ENCODE results near the gene FILIP1L.

The FILIP1L gene

GRCh38 chr3:99825004-99825640 is 289.2 kb downstream of the FILIP1L start:
- in situ Hi-C loops (cut with MboI; ENCODE audit: low sequenced_read_pairs) = loop anchor here (25.0 kb wide), 2 partner anchors 237 to 762 kb away; no protein-coding TSS in a partner anchor

DNA sequence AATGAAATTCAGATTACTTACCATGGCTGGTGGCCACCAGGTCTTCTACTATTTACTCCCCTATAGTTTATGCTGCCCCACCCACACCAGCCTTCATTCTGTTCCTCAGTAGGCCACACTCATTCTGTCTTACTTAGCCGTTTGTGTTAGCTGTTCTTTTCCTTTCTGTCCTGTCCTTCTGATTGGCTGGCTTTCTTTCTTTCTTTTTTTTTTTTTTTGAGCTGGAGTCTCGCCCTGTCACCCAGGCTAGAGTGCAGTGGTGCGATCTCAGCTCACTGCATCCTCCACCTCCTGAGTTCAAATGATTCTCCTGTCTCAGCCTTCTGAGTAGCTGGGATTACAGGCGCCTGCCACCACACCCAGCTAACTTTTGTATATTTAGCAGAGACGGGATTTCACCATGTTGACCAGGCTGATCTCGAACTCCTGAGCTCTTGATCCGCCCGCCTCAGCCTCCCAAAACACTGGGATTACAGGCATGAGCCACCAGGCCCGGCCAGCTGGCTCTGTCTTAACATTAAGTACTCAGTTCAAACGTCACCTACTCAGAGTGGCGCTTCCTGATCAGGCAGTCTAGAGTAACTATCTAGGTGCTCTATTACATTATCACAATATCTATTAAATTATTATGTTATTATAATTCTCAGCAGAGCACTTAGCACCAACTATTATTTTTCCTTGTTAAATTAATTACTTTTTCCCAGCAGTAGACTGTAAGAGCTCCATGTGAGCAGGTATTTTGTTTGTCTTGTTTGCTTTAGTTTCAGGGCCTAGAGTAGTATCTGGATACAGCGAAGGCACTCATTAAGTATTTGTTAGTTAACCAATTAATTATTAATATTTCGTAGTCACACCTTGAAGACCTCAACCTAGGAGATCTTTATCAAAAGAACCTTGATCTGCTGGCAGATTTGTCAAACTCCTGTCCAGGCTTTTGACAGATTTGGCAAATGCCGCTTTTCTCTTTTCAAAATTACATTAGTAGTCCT is 290.3 kb downstream of the FILIP1L start:
- in situ Hi-C loops (cut with MboI; ENCODE audit: low sequenced_read_pairs) = no loop called here

DNA sequence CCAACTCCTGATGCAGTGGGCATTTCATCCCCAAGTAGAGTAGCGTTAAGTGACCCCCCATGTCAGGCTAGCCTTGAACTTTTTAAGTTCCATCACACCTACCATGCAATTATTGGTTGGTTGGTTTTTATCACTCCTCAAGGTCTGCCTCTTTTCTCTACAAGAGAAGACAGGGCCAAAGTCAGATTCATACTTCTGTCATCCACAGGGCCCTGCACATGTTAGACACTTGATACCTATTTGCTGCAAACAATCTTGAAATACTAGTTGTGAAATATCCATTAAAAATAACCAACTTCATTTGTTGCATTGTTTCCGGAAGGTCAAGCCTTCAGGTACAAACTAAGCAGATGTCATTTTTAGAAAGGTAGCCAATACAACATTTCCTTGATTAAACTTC is 295.5 kb downstream of the FILIP1L start:
- in situ Hi-C loops (cut with MboI; ENCODE audit: low sequenced_read_pairs) = no loop called here

DNA sequence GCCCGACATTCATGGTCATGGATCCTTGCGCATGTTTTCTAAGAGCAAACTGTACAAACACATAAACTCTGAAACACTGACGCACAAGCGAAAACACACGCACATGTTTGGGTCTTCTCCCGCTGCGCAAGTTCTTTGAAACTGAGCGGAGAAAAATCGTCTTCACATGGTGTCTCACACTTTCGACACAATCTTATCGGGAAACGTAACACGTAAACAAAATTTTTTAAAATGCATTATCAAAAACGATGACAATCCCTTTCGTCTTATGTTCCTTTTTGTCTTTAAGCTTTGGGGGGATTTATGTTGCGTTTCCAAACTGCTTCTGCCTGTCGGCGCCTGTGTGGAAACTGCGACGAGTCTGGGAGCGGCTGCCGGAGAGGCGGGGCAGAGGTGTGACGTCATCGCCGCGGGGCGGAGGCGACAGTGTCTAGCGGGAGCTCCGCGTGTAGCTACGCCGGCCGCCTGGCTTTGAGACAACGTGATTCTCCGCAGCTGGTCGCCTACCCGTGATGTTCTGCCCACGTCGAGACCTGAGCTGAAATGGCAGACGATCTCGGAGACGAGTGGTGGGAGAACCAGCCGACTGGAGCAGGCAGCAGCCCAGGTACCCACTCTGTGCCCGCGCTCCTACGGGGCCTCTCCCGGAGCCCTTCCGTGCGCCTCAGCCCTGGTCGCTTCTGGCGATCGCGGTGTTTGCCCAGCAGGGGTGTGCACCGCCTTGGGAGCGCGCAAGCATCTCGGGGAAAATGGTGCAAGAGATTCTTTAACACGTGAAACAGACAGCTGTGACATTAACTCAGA is 296.7 kb downstream of the FILIP1L start, which contains the start of gene CMSS1:
Gene CMSS1 (plus strand): TSS at position 426 of the 804 bp plus-strand sequence.
- in situ Hi-C loops (cut with MboI; ENCODE audit: low sequenced_read_pairs) = no loop called here

DNA sequence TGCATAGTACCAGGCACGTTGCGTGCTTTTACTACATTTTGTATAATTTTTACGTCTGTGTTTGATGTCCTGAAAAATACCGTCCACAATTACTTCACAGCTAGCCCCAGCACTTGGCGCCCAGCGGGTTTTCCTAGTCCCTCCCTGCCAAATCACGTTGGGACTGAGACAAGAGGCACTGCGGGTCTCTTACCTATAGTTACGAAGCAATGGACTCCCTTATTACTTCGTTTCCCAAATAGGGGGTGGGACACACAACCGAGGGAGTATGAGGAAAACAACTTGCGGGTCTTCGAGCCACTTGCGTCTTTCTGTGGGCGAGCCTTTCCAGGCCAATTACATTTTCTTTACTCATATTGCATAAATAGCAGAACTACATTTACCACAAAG is 297.3 kb downstream of the FILIP1L start:
- in situ Hi-C loops (cut with MboI; ENCODE audit: low sequenced_read_pairs) = no loop called here

GRCh38 chr3:99810403-99810802 is 303.9 kb downstream of the FILIP1L start:
- in situ Hi-C loops (cut with MboI; ENCODE audit: low sequenced_read_pairs) = no loop called here

DNA sequence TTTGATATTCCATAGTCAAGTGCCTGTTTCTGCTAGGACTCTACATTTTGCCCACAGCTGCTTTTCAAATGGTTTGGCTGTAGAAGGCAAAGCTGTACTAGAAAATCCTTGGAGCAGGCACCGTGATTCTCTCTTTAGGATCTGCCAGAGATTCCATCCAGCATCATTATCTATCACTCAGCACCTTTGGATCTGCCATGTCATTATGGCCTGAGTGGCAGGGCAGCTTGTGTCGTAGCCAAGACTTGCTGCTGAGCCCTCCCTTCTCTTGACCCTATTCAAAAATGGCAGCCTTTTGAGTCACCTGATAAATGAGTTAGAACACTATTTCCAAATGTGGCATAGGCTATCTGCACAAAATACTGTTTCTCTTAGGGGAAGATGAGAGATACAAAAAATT is 304.7 kb downstream of the FILIP1L start:
- in situ Hi-C loops (cut with MboI; ENCODE audit: low sequenced_read_pairs) = no loop called here

GRCh38 chr3:99808163-99808794 is 306.0 kb downstream of the FILIP1L start:
- in situ Hi-C loops (cut with MboI; ENCODE audit: low sequenced_read_pairs) = no loop called here

GRCh38 chr3:99805160-99805559 is 309.1 kb downstream of the FILIP1L start:
- in situ Hi-C loops (cut with MboI; ENCODE audit: low sequenced_read_pairs) = no loop called here

- in situ Hi-C loops (cut with MboI; ENCODE audit: low sequenced_read_pairs) = no loop called here
These were observed 311.0 kb downstream of the FILIP1L start for GRCh38 chr3:99803297-99803696.

GRCh38 chr3:99799422-99799821 is 314.9 kb downstream of the FILIP1L start:
- in situ Hi-C loops (cut with MboI; ENCODE audit: low sequenced_read_pairs) = no loop called here

- in situ Hi-C loops (cut with MboI; ENCODE audit: low sequenced_read_pairs) = no loop called here
These were observed 318.7 kb downstream of the FILIP1L start for GRCh38 chr3:99795573-99795972.

DNA sequence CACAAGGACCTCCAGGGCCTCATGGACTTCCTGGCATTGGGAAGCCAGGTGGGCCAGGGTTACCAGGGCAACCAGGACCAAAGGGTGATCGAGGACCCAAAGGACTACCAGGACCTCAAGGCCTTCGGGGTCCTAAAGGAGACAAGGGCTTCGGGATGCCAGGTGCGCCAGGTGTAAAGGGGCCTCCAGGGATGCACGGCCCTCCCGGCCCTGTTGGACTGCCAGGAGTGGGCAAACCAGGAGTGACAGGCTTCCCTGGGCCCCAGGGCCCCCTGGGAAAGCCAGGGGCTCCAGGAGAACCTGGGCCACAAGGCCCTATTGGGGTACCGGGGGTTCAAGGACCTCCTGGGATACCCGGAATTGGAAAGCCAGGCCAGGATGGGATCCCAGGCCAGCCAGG is 319.8 kb downstream of the FILIP1L start:
- in situ Hi-C loops (cut with MboI; ENCODE audit: low sequenced_read_pairs) = no loop called here

DNA sequence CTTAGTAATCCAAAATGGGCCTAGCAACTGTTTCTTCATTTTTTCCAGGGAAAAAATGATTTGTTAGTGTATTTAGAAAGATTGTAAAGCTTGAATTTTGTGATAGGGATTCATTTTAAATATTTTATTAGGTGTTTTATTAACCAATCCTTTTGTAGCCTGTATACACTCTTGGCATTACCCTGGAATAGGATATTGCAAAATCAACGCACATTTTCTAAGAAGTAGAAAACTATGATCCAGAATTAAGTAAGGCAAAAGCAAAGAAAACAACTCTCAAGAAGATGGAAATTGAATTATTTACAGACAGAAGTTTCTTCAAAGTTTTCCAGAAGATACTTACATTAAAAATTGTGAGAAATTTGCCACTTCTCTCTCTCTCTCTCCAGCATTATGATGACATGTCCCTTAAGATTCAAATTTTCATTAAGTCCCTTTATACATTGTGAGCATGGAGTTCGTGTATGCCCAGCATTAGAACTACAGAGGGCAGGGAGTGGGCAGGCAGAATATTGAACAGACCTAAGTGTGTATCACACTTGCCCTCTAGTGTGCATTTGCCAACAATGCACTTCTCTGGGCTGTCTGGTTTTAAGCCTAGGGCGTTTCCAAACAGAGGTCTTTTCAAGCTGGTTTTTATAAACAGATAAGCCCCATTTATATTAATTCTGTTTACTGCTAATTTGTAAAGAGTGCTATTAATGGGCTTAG is 325.1 kb downstream of the FILIP1L start:
- in situ Hi-C loops (cut with MboI; ENCODE audit: low sequenced_read_pairs) = no loop called here

All from HL-60/S4 treated with phorbol 12-myristate 13-acetate at 8.2 ng/mL for 4 days and 3 days (cell line).